ENCODE results near the gene TGIF2.

TGIF2 gene

GRCh38 chr20:36528875-36529417, 44.5 kb upstream of the TGIF2 start:
- H3K4me3 ChIP-seq (ENCODE audit: low read depth, low read length) = no peak overlapping the region
- DNase-seq = no peak
- no peak for TF ChIP-seq CTCF (IDR thresholded peaks at IDR 0.05; ENCODE audit: low read depth, low read length, missing control alignments)
- no peaks in the 10 kb centered on the region for H3K27me3 ChIP-seq (replicated peaks)
- in situ Hi-C loops (cut with HindIII; ENCODE audit: low pct_ligation_motif_present, low sequenced_read_pairs) = no loop called here
- no peak overlapping the region for H3K27ac ChIP-seq
- H3K36me3 ChIP-seq (replicated peaks) = peaks cover 61% of the 10 kb centered on the region

GRCh38 chr20:36532388-36532787, 41.0 kb upstream of the TGIF2 start:
- in situ Hi-C loops (cut with HindIII; ENCODE audit: low pct_ligation_motif_present, low sequenced_read_pairs) = no loop called here
- no peak overlapping the region for H3K27ac ChIP-seq
- H3K4me3 ChIP-seq (ENCODE audit: low read depth, low read length) = no peak overlapping the region
- no peaks in the 10 kb centered on the region for H3K27me3 ChIP-seq (replicated peaks)
- DNase-seq = no peak
- no peak for TF ChIP-seq CTCF (IDR thresholded peaks at IDR 0.05; ENCODE audit: low read depth, low read length, missing control alignments)
- H3K36me3 ChIP-seq (replicated peaks) = peaks cover 28% of the 10 kb centered on the region

GRCh38 chr20:36532822-36533221, 40.6 kb upstream of the TGIF2 start:
- DNase-seq = no peak
- no peaks in the 10 kb centered on the region for H3K27me3 ChIP-seq (replicated peaks)
- no peak overlapping the region for H3K4me3 ChIP-seq (ENCODE audit: low read depth, low read length)
- in situ Hi-C loops (cut with HindIII; ENCODE audit: low pct_ligation_motif_present, low sequenced_read_pairs) = no loop called here
- H3K27ac ChIP-seq = no peak overlapping the region
- TF ChIP-seq CTCF (IDR thresholded peaks at IDR 0.05; ENCODE audit: low read depth, low read length, missing control alignments) = no peak
- peaks cover 24% of the 10 kb centered on the region for H3K36me3 ChIP-seq (replicated peaks)

- Histone ChIP-seq H3K4me3 (ENCODE audit: low read depth, low read length) (no peak overlapping the region), H3K36me3 (replicated peaks) (no peaks in the 10 kb centered on the region), H3K27ac (no peak overlapping the region), H3K27me3 (replicated peaks) (no peaks in the 10 kb centered on the region)
- no peak for TF ChIP-seq CTCF (IDR thresholded peaks at IDR 0.05; ENCODE audit: low read depth, low read length, missing control alignments)
- DNase-seq = peak; percentile 45
- in situ Hi-C loops (cut with HindIII; ENCODE audit: low pct_ligation_motif_present, low sequenced_read_pairs) = no loop called here
Observed at GRCh38 chr20:36538026-36538722, 35.2 kb upstream of the TGIF2 start.

GRCh38 chr20:36540551-36541211, 32.7 kb upstream of the TGIF2 start:
- Histone ChIP-seq H3K27ac (peak overlapping the region; percentile 88), H3K4me3 (ENCODE audit: low read depth, low read length) (peak overlapping the region; percentile 92), H3K36me3 (replicated peaks) (peaks cover 18% of the 10 kb centered on the region), H3K27me3 (replicated peaks) (no peaks in the 10 kb centered on the region)
- TF ChIP-seq CTCF (IDR thresholded peaks at IDR 0.05; ENCODE audit: low read depth, low read length, missing control alignments) = no peak
- in situ Hi-C loops (cut with HindIII; ENCODE audit: low pct_ligation_motif_present, low sequenced_read_pairs) = no loop called here
- no peak for DNase-seq

All from brain microvascular endothelial cell (primary cell).